HS-5 (cell line): Measurements from ENCODE around the gene UBC.

Experiments used
- DNase-seq: peaks from one replicate; pipeline ENCODE4 v3.0.0-alpha.2; 2012; ENCODE audit warnings: low read depth

UBC gene

GRCh38 chr12:124864326-124864752, 50.1 kb downstream of the UBC start:
- DNase-seq = no peak

- peak; percentile 14 for DNase-seq
Measured at GRCh38 chr12:124863416-124864325, 50.8 kb downstream of the UBC start, which contains the start of gene SCARB1. TSS of gene SCARB1 (minus strand) at chr12:124863864. CDS start at chr12:124863720, 144 bp downstream.

GRCh38 chr12:124862768-124863415, 51.6 kb downstream of the UBC start:
- DNase-seq = no peak

GRCh38 chr12:124861898-124862676, 52.4 kb downstream of the UBC start:
- DNase-seq = no peak
